MCF 10A (cell line): ENCODE data around the gene CIDEB. TPM values are rescaled to one million over a fixed set of nuclear protein-coding genes. Genes with fewer than 3 reads are reported as not detected.

Experiments used
- BruUV-seq: library from RNA; stranded (reverse); fragments of 400-500 nt; replicated peaks from 2 replicates; lab custom pipeline; 2021; lab: Mats Ljungman, UMichigan
- CTCF ChIA-PET: fragments of 300-600 bp; sonication (Branson Sonifier 250); formaldehyde crosslinking; extraction: SDS; loops from one replicate; lab custom pipeline; 2021; ENCODE audit warnings: antibody characterized with exemption, inconsistent platforms; lab: Yijun Ruan, JAX
- POLR2A ChIA-PET: fragments of 300-600, 350-650 bp; sonication (Branson Sonifier 250); formaldehyde crosslinking; extraction: SDS; loops from one replicate; lab custom pipeline; 2020; ENCODE audit warnings: antibody characterized with exemption, inconsistent platforms; lab: Yijun Ruan, JAX
- DNase-seq: peaks from one replicate; pipeline ENCODE4 v3.0.0-alpha.2; 2018; ENCODE audit not compliant: unreplicated experiment
- H3K27ac Mint-ChIP-seq: one replicate; pipeline ENCODE4 v1.8.0; 2022; ENCODE audit warnings: mild to moderate bottlenecking, low read depth, mixed read lengths; ENCODE audit not compliant: unreplicated experiment
- H3K27me3 Mint-ChIP-seq: one replicate; pipeline ENCODE4 v1.8.0; 2022; ENCODE audit warnings: mixed read lengths; ENCODE audit not compliant: insufficient read depth, unreplicated experiment
- H3K36me3 Mint-ChIP-seq: one replicate; pipeline ENCODE4 v1.8.0; 2022; ENCODE audit warnings: mild to moderate bottlenecking, moderate library complexity, mixed read lengths; ENCODE audit not compliant: insufficient read depth, unreplicated experiment
- H3K4me1 Mint-ChIP-seq: one replicate; pipeline ENCODE4 v1.8.0; 2022; ENCODE audit warnings: mixed read lengths; ENCODE audit not compliant: insufficient read depth, unreplicated experiment
- H3K4me3 Mint-ChIP-seq: one replicate; pipeline ENCODE4 v1.8.0; 2022; ENCODE audit warnings: mild to moderate bottlenecking, moderate library complexity, mixed read lengths; ENCODE audit not compliant: unreplicated experiment
- H3K9me3 Mint-ChIP-seq: one replicate; pipeline ENCODE4 v1.8.0; 2022; ENCODE audit warnings: mixed read lengths; ENCODE audit not compliant: unreplicated experiment
- CTCF ChIP-seq: fragments of 200-600 bp; IDR thresholded peaks from one replicate; pipeline ENCODE4 v1.8.0; 2022; ENCODE audit warnings: antibody characterized with exemption, mild to moderate bottlenecking; ENCODE audit not compliant: unreplicated experiment
- intact Hi-C: fragments of 100-400 bp; cut with micrococcal nuclease; formaldehyde crosslinking; loops from 2 replicates; pipeline ENCODE4 v1.14.1; 2022
- total RNA-seq: library from RNA; stranded (reverse); gene quantifications from 2 replicates; pipeline ENCODE4 v1.2.3, GENCODE V29; 2022

The CIDEB gene
- total RNA-seq, 1 experiment from 2014 or later, result 1.3 TPM

DNA sequence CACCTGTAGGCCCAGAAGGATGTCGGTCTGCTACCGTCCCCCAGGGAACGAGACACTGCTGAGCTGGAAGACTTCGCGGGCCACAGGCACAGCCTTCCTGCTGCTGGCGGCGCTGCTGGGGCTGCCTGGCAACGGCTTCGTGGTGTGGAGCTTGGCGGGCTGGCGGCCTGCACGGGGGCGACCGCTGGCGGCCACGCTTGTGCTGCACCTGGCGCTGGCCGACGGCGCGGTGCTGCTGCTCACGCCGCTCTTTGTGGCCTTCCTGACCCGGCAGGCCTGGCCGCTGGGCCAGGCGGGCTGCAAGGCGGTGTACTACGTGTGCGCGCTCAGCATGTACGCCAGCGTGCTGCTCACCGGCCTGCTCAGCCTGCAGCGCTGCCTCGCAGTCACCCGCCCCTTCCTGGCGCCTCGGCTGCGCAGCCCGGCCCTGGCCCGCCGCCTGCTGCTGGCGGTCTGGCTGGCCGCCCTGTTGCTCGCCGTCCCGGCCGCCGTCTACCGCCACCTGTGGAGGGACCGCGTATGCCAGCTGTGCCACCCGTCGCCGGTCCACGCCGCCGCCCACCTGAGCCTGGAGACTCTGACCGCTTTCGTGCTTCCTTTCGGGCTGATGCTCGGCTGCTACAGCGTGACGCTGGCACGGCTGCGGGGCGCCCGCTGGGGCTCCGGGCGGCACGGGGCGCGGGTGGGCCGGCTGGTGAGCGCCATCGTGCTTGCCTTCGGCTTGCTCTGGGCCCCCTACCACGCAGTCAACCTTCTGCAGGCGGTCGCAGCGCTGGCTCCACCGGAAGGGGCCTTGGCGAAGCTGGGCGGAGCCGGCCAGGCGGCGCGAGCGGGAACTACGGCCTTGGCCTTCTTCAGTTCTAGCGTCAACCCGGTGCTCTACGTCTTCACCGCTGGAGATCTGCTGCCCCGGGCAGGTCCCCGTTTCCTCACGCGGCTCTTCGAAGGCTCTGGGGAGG lies 3.1 kb upstream of the CIDEB start, which contains the start of gene LTB4R:
Gene LTB4R, plus strand, starts transcription at position 857 of the 959 bp plus-strand sequence. CDS start 4,150 bp downstream, outside the sequence.
- DNase-seq, result peak; percentile 72
- H3K36me3 Mint-ChIP-seq, result peaks cover 17% of the 10 kb centered on the region
- intact Hi-C loops, result no loop called here
- ChIA-PET CTCF (interaction anchor here (0.6 to 10.0 kb wide), 22 partner anchors 8 to 196 kb away, joined by 3 to 145 read pairs (median 7); partner anchors contain the start of genes CBLN3, DHRS1, IPO4 and KHNYN), POLR2A (interaction anchor here (0.6 to 7.2 kb wide), 17 partner anchors 11 to 219 kb away, joined by 3 to 101 read pairs (median 5); partner anchors contain the start of genes CBLN3, DHRS1, IRF9 and KHNYN)
- H3K27me3 Mint-ChIP-seq, result no peaks in the 10 kb centered on the region
- BruUV-seq, result no TSS peak
- H3K27ac Mint-ChIP-seq, result no peak within 1 kb of the TSS
- peaks cover 35% of the 10 kb centered on the region for H3K4me1 Mint-ChIP-seq
- H3K4me3 Mint-ChIP-seq, result peak within 1 kb of the TSS; percentile 69
- peak; percentile 19 for TF ChIP-seq CTCF
- no peaks in the 10 kb centered on the region for H3K9me3 Mint-ChIP-seq

DNA sequence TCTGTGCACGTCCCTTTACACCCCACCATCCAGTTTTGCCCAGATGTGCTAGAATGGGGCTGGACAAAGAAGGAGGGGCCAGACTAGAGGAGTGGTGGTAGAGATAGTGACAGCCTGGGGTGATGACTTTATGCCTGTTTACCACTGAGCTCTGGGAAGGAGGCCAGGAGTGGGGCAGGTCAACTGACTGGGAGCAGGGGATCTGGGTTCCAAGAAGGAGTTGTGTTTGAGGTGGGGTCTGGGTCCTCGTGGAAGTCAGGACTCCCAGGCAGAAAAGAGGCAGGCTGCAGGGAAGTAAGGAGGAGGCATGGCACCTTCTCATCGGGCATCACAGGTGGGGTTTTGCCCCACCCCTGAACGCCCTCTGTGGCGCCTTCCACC lies 2.5 kb upstream of the CIDEB start:
- CTCF ChIA-PET, result interaction anchor here (0.6 to 10.0 kb wide), 24 partner anchors 9 to 504 kb away, joined by 3 to 145 read pairs (median 6); partner anchors contain the start of genes CBLN3, DHRS1, IPO4 and KHNYN

DNA sequence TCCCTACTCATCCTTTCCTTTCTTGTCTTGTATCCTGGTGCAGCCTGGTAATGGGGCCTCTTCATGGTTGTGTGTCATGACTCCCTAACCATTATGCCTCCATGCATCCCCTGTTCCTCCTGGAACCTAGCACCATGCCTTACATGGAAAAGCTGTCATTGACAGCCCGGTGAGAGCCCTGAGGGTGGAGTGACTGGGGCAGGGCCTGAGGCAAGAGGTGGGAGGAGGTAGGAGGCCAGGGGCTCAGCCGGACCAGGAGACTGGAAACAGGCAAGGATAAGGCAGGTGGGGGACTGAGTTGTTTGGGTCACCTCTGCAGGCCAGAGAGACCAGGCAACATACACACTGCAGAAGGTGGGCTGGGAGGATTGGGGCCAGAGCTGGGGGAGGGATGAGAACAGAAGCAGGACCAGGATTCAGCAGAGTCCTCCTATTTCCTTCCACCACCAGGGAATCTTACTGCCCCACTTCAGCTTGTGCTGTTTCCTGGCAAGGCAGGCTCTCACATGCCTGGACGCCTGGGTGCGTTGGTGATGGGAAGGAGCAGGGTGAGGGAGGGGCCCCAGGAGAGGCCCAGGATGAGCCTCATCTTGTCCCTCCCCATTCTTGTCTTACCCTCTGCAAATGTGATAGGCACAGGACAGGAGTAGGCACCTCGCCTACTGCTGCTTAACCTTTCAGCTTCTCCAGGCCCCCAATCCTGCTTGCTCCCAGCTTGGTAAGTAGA lies 1.9 kb upstream of the CIDEB start, which contains the start of gene LTB4R2:
Gene LTB4R2, plus strand, starts transcription at position 603 of the 727 bp plus-strand sequence. CDS start 525 bp downstream, outside the sequence.
- TF ChIP-seq CTCF, result no peak
- Mint-ChIP-seq H3K27me3 (no peaks in the 10 kb centered on the region), H3K4me3 (peak within 1 kb of the TSS; percentile 69), H3K36me3 (peaks cover 26% of the 10 kb centered on the region), H3K27ac (no peak within 1 kb of the TSS), H3K4me1 (peaks cover 32% of the 10 kb centered on the region), H3K9me3 (no peaks in the 10 kb centered on the region)
- CTCF ChIA-PET, result interaction anchor here (0.6 to 10.0 kb wide), 31 partner anchors 12 to 1549 kb away, joined by 3 to 145 read pairs (median 5); partner anchors contain the start of genes CBLN3, DHRS1, IPO4 and KHNYN
- POLR2A ChIA-PET, result interaction anchor here (0.7 to 7.2 kb wide), 22 partner anchors 10 to 1601 kb away, joined by 3 to 101 read pairs (median 4); partner anchors contain the start of genes CBLN3, CHMP4A, DHRS1 and GMPR2
- no TSS peak for BruUV-seq
- DNase-seq, result peak; percentile 85
- intact Hi-C loops, result no loop called here

More for the DNA sequence above, 2.5 kb upstream of the CIDEB start:
- peaks cover 35% of the 10 kb centered on the region for H3K4me1 Mint-ChIP-seq
- no TSS peak for BruUV-seq
- intact Hi-C loops, result no loop called here
- H3K27ac Mint-ChIP-seq, result no peak overlapping the region
- no peaks in the 10 kb centered on the region for H3K9me3 Mint-ChIP-seq
- no peak for TF ChIP-seq CTCF
- H3K36me3 Mint-ChIP-seq, result peaks cover 21% of the 10 kb centered on the region
- H3K27me3 Mint-ChIP-seq, result no peaks in the 10 kb centered on the region
- peak overlapping the region; percentile 69 for H3K4me3 Mint-ChIP-seq
- DNase-seq, result no peak
- POLR2A ChIA-PET, result interaction anchor here (0.7 to 7.2 kb wide), 20 partner anchors 11 to 1601 kb away, joined by 3 to 101 read pairs (median 4); partner anchors contain the start of genes CBLN3, CHMP4A, DHRS1 and IRF9
